ENCODE results near the gene ODF4.

The ODF4 gene

DNA sequence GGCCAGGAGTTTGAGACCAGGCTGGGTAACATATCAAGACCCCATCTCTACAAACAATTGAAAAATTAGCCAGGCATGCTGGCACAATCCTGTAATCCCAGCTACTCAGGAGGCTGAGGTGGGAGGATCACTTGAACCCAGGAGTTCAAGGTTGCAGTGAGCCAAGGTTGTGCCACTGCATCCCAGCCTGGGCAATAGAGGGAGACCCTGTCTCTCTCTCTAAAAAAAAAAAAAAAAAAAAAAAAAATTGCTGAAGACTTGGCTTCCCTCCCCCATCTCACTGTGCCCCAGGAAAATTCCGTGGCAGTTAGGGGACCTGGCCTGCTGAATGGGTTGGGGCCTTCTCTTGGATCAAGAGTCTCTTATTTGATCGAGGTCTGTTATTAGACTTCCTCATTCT lies at the start of gene ODF4:
TSS of gene ODF4 (plus strand) at position 301 of the 400 bp plus-strand sequence. CDS start 212 bp downstream, outside the sequence.
- no peak for DNase-seq (ENCODE audit: low read depth in 2 of 2)

- no peak for DNase-seq (ENCODE audit: low read depth in 2 of 2)
Measured at GRCh38 chr17:8290043-8290442, 49.6 kb upstream of the ODF4 start.

GRCh38 chr17:8292639-8293395 lies 46.8 kb upstream of the ODF4 start:
- DNase-seq (ENCODE audit: low read depth in 2 of 2) = no peak

- no peak for DNase-seq (ENCODE audit: low read depth in 2 of 2)
Measured at GRCh38 chr17:8294361-8294760, 45.3 kb upstream of the ODF4 start.

DNA sequence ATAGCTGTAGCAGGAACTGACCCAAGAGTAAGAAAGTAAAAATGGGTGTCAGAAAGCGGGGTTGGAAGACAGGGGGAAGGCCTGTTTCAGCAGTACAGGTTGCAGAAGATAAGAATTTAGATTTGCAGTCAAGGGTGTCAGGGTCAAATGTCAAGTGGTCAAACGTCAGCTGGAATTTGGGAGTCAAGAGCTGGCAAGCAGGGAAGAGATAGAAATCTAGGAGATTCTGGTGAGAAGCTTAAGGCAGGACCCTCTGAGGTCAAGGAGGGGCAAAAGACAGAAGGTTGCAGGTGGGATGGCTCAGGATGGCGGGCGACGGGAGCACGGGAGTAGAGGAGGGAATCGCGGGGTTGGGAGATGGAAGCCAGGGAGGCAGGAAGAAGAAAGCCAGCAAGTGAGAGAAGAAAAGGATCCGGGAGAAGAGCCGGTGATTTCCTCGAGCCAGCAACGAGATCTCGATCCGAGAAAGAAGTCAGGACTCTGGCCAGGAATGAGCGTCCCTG lies 44.8 kb upstream of the ODF4 start:
- DNase-seq (ENCODE audit: low read depth in 2 of 2) = no peak

DNA sequence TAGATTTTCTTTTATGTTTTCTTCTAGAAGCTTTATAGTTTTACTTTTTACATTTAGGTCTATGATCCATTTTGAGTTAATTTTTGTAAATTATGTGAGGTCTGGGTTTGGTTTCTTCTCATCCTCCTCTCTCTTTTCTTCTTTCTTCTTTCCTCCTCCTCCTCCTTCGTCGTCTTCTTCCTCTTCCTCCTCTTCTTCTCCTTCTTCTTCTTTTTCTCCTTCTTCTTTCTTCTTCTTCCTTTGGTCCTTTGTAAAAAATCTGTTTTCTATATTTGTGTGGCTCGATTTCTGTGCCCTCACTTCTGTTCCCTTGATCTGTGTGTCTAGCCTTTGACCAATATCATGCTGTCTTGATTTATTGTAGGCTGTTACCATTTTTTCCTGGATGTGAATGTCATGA lies 39.4 kb upstream of the ODF4 start:
- DNase-seq (ENCODE audit: low read depth in 2 of 2) = no peak

GRCh38 chr17:8300627-8301242 lies 38.9 kb upstream of the ODF4 start:
- peak; percentile 4 to 25 for DNase-seq (ENCODE audit: low read depth in 2 of 2)

DNA sequence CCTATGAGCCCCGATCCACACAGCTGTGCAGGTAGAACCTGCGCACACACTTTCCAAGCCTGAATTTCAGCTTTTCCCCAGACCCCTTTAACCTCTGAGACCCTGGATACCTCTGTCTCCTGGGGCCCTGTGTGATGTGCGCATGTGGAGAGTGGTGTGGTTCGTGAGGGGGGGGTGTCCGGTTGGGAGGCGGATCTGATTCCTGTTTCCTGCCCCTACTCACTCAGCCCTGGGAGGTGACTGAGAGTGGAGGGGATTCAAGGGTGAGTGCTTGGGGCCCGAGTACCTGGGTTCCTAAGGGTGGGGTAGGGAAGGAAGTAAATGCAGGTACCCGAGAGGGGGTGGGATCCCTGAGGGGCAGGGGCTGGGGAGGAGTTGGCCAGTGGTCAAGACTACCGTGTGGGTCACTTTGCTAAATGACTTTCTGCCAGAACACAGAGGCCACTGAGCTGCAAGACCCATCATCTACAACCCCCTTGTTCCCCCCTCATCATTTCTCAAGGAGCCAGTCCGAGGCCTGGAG lies 29.0 kb upstream of the ODF4 start:
- no peak for DNase-seq (ENCODE audit: low read depth in 2 of 2)

DNA sequence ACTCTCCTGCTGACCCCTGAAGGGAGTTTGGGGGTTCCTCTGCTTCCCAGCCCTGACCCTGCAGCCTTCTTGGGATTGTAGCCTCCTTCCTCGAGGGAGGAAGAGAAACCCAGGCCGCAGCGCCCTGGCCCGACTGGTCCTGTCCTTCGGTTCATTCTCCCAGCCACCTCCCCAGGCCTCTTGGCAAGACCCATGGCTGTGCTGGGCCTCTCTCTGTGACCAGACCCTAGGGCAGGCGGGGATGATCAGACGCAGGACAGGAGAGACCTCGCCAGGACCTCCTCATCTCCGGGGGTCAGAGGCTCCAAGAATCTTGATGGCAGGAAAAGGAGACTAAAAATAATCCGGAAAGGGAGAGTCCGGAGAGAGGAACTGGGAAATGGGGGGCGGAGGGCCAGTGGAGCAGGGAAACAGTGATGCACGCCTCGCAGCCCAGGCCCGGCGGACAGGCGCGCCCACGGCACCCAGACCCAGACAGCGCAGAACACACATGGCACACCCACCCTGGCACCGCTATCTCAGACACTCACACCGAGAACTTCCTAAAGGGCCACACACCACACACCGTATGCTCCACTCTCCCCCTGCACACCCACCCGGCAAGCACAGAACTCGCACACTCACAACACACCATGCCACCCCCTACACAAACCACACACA lies 28.4 kb upstream of the ODF4 start:
- DNase-seq (ENCODE audit: low read depth in 2 of 2) = no peak

DNA sequence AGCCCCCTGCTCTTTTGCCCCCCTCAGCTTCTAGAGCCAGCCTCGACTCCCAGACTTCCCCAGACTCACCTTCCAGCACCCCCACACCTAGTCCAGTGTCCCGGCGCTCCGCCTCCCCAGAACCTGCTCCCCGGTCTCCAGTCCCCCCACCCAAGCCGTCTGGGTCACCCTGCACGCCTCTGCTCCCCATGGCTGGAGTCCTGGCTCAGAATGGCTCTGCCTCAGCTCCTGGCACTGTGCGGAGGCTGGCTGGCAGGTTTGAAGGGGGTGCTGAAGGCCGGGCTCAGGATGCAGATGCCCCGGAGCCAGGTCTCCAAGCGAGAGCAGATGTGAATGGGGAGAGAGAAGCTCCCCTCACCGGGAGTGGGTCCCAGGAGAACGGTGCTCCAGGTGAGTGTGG lies 27.4 kb upstream of the ODF4 start:
- DNase-seq (ENCODE audit: low read depth in 2 of 2) = no peak

- no peak for DNase-seq (ENCODE audit: low read depth in 2 of 2)
Measured at GRCh38 chr17:8312726-8313600, 26.7 kb upstream of the ODF4 start.

GRCh38 chr17:8314797-8315763 lies 24.6 kb upstream of the ODF4 start:
- DNase-seq (ENCODE audit: low read depth in 2 of 2) = no peak

DNA sequence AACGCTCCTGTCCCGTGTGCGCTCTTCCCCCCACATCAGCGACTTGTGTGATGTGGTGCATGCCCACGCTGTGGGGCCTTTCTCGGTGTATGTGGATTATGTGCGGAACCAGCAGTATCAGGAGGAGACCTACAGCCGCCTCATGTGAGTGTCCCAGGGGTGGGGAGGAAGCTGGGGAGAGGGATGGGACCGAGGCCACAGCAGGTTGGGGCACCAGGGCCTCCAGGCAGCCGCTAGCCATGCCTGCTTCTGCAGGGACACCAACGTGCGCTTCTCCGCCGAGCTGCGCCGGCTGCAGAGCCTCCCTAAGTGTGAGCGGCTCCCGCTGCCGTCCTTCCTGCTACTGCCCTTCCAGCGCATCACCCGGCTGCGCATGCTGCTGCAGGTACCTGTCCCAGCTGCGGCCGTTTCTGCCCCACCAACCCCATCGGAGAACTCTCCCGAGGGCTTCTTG lies 23.8 kb upstream of the ODF4 start:
- no peak for DNase-seq (ENCODE audit: low read depth in 2 of 2)

- DNase-seq (ENCODE audit: low read depth in 2 of 2) = no peak
Measured at GRCh38 chr17:8318010-8318935, 21.4 kb upstream of the ODF4 start.

GRCh38 chr17:8320262-8320661 lies 19.4 kb upstream of the ODF4 start:
- no peak for DNase-seq (ENCODE audit: low read depth in 2 of 2)

GRCh38 chr17:8320990-8321389 lies 18.6 kb upstream of the ODF4 start:
- no peak for DNase-seq (ENCODE audit: low read depth in 2 of 2)

DNA sequence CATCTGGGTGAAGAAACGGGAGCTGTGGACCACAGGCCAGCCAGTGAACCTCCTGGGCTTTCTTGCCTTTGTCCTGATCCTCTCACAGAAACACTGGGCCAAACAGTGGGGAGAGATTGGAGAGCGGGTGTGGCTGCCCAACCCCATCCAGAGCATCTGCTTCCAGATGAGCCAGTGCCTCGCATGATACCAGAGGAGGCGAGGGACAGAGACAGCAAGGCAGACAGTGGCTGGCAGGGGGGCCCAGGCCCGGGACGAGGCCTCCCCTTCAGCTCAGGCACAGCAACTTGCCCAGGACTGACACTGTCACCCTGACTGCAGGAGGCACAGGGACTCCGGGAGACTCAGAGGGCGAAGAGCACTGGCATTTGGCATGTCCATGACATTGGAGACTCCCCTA lies 17.6 kb upstream of the ODF4 start:
- no peak for DNase-seq (ENCODE audit: low read depth in 2 of 2)

GRCh38 chr17:8324132-8324531 lies 15.5 kb upstream of the ODF4 start:
- DNase-seq (ENCODE audit: low read depth in 2 of 2) = no peak

DNA sequence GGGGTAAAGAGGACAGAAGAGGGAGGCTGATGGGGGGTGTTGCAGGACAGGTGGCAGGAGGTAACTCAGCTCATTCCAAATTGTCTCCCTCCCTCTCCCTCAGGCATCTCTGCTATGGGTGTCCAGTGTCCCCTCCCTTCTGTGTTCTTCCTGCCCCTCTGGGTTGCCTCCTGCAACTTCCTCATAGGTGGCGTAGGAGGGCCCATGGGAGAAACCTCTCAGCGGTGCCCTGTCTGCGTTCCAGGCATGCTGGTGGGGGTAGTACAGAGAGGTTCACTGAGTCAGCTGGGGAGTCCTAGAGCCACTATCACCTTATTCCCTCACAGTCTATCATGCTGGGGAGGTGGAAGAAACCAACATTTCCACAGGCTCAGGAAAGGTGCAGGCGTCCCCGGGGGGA lies 14.7 kb upstream of the ODF4 start:
- no peak for DNase-seq (ENCODE audit: low read depth in 2 of 2)

All from stimulated activated CD8-positive, alpha-beta memory T cell treated with anti-CD3 and anti-CD28 coated beads, Interleukin-7, amount 100 ng/mL, for 1 hour (primary cell).